ENCODE results near the gene EXOC3.

The EXOC3 gene

DNA sequence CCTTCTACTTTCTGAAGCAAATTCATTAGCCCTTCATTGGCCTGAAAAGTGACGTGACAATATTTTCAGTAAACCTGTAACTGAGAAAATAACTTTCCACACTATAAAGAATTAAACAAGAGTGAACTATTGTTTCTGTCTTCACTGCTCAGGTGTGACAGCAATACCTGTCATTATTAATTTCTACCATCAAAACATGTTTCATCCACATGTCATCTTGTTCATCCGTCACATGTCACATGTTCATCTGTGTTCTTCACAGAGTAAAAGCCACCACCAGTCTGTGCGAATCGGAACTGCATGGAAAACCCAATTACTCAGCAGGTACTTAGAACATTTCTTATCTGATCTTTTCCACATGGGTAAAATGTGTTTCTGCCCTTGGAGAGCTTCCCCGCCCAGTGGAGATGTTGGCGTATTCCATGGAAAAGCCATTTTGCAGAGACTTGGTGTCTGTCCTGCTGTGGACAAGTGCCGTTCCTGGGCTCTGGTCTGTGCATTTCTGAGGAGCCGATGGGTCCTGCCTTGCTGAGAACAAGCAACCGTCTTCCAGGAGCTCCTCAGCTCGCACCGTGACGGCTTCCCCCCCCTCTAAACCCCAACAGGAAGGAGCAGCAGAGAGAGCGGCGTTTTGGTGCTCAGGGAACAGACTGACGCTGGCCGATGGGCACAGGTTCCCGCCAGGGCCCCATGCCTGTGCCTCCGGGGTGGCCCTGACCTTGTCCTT, 10.6 kb upstream of the EXOC3 start:
- no peak for DNase-seq (ENCODE audit: low read depth)
- TF ChIP-seq, protein P1, sequence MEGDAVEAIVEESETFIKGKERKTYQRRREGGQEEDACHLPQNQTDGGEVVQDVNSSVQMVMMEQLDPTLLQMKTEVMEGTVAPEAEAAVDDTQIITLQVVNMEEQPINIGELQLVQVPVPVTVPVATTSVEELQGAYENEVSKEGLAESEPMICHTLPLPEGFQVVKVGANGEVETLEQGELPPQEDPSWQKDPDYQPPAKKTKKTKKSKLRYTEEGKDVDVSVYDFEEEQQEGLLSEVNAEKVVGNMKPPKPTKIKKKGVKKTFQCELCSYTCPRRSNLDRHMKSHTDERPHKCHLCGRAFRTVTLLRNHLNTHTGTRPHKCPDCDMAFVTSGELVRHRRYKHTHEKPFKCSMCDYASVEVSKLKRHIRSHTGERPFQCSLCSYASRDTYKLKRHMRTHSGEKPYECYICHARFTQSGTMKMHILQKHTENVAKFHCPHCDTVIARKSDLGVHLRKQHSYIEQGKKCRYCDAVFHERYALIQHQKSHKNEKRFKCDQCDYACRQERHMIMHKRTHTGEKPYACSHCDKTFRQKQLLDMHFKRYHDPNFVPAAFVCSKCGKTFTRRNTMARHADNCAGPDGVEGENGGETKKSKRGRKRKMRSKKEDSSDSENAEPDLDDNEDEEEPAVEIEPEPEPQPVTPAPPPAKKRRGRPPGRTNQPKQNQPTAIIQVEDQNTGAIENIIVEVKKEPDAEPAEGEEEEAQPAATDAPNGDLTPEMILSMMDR (conservative IDR thresholded peaks at IDR 0.05; ENCODE audit: control insufficient read depth, insufficient read depth, low read depth, low read length) = no peak
- H3K4me3 ChIP-seq (ENCODE audit: control insufficient read depth, low read depth, low read length) = no peak overlapping the region

DNA sequence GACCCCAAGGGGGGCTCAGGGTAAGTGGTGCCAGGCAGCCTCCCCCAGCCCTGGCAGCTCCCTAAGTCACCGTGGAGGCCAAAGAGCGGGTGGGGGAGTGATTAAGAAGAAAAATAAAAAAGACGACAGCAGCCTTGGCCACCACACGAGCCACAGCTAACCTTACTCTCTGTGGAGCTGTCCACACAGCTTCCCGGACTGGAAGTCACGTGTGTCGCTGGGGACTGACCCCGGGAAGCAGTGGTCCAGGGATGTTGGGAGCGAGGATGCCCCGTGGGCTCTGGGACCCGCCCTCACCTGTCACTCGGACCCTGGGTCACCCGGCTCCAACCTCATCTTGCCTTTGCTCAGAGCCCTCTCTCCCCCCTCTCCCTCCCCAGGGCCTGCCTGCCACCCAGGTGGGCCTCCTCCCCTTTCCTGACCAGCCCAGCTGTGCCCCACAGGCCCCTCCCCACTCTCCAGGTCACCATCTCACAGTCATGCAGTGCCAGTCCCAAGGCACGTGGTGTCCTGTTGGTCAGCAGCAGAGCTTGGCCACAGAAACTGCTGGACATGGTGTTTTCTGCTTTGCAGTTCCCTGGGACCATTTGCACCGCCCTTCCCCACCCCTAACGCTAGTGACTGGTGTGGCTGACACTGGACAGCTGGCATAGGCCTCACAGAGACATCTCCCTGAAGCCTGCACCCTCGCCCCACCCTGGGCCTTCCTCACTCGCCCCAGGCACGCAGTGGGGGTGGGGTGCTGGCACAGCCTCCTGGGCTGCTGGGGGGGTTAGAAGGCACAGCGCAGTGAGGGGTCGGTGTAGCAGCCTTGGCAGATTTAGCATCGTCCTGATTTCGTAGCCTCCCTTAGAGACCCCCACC, 9.8 kb upstream of the EXOC3 start:
- DNase-seq (ENCODE audit: low read depth) = no peak
- TF ChIP-seq, protein P1 (conservative IDR thresholded peaks at IDR 0.05; ENCODE audit: control insufficient read depth, insufficient read depth, low read depth, low read length) = no peak
- no peak overlapping the region for H3K4me3 ChIP-seq (ENCODE audit: control insufficient read depth, low read depth, low read length)

DNA sequence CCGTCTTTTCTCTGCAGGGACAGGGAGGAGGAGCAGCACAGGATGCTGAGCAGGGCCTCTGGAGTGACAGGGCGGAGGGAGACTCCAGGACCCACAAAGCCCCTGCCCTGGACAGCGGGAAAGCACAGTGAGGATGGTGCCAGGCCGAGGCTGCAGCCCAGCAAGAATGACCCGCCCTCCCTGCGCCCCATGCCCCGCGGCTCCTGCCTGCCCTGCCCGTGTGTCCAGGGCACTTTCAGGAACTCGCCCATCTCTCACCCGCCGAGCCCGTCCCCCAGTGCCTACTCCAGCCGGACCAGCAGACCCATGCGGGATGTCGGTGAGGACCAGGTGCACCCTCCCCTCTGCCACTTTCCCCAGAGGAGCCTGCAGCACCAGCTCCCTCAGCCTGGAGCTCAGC, 9.1 kb upstream of the EXOC3 start:
- TF ChIP-seq, protein P1 (conservative IDR thresholded peaks at IDR 0.05; ENCODE audit: control insufficient read depth, insufficient read depth, low read depth, low read length) = no peak
- no peak for DNase-seq (ENCODE audit: low read depth)
- no peak overlapping the region for H3K4me3 ChIP-seq (ENCODE audit: control insufficient read depth, low read depth, low read length)

DNA sequence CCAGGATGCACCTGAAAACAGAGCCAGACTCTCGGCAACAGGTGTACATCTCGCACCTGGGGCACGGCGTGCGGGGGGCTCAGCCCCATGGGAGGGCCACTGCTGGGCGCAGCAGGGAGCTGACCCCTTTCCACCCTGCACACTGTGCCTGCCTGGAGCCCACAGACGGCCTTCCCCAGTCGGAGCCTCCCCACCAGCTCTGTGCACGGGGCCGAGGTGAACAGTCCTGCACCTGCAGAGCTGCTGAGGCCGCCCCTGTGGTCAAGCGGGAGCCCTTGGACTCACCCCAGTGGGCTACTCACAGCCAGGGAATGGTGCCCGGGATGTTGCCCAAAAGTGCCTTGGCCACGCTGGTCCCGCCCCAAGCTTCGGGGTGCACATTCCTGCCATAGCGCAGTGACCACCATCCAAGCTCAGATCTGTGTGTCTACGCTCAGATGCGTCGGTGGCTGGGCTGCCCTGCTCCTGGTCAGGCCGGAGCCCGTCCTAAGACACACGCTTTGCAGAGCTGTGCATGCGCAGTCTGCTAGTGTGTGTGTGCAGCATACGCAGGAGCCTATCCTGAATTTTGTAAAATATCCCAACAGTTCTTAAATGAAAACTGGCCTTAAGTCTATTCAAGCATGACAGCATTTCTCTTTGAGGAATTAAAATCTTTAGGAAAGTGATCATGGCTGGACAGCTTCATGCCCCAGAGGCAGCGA, 8.4 kb upstream of the EXOC3 start:
- no peak overlapping the region for H3K4me3 ChIP-seq (ENCODE audit: control insufficient read depth, low read depth, low read length)
- TF ChIP-seq, protein P1 (conservative IDR thresholded peaks at IDR 0.05; ENCODE audit: control insufficient read depth, insufficient read depth, low read depth, low read length) = no peak
- DNase-seq (ENCODE audit: low read depth) = no peak

DNA sequence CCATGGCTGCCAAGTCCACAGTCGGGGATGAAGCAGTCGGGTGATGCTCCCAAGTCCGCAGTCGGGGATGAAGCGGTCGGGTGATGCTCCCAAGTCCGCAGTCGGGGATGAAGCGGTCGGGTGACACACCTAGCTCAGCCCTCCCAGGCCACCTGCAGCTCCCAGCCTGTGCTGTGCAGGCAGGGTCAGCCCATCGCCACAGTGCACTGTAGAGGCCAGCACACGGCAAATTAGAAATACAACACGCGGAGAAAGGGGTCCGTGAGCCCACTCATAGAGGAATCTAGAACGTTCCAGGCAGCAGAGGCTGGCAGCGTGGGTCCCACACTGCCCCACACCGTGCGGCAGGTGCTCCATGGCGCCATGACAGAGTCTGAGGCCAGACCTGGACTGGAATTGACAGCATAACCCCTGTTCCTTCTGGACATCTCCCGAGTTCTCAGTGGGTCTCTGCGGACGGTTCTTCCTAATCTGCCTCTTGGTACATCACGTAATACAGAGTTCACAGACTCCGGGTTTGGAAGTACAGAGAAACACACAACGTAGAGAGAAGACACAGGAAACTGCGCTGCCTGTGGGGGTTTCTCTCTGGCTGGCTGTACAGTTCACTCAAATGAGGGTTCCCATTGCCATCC, 7.7 kb upstream of the EXOC3 start:
- TF ChIP-seq, protein P1 (conservative IDR thresholded peaks at IDR 0.05; ENCODE audit: control insufficient read depth, insufficient read depth, low read depth, low read length) = no peak
- no peak overlapping the region for H3K4me3 ChIP-seq (ENCODE audit: control insufficient read depth, low read depth, low read length)
- DNase-seq (ENCODE audit: low read depth) = no peak

DNA sequence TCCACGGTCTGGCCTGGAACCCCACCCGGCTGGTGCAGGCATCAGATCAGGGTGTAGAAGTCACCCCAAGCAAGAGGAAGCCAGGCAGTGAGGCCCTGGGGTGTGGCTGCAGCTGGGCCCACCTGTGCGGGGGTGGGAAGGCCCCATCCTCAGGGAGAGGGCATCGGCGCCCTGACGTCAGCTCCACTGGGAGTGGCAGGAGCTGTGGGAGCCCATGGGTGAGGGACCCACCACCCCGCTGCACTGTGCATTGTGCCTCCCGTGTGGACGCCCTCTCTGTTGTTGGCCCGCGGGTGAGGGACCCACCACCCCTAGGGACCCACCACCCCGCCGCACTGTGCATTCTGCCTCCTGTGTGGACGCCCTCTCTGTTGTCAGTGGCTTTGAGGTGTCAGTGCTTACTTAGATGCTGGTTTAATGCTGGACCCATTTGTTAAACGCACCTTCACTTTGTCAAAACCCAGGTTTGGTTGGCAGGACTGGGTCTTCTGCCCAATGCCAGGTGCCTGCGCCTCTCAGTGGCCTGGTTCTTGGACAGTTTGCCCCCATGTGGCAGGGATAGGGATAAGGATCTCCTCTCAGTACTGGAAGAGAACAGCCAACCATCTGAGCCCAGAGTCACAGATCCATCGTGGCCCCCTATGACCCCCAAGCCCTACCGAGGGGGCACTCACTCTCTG, 6.9 kb upstream of the EXOC3 start:
- TF ChIP-seq, protein P1 (conservative IDR thresholded peaks at IDR 0.05; ENCODE audit: control insufficient read depth, insufficient read depth, low read depth, low read length) = peak; percentile 35
- DNase-seq (ENCODE audit: low read depth) = peak; percentile 35
- H3K4me3 ChIP-seq (ENCODE audit: control insufficient read depth, low read depth, low read length) = no peak overlapping the region

Measured in fibroblast of mammary gland (primary cell).